IMR-90 (cell line): Measurements from ENCODE around the gene ALS2. TPM values are rescaled to one million over a fixed set of nuclear protein-coding genes. Genes with fewer than 3 reads are reported as not detected.

Source experiments
- ATAC-seq: fragments of 200-7000 bp; cut with Tn5 transposase; 2 replicates; pipeline ENCODE4 v1.9.1; 2020; ENCODE audit warnings: low read depth, mild to moderate bottlenecking, moderate library complexity
- BruUV-seq: library from RNA; stranded (reverse); fragments of 400-500 nt; replicated peaks from 2 replicates; lab custom pipeline; 2021; lab: Mats Ljungman, UMichigan
- CTCF ChIA-PET: fragments of 300-600 bp; formaldehyde crosslinking; extraction: SDS; loops from one replicate; lab custom pipeline; 2021; ENCODE audit warnings: antibody characterized with exemption; lab: Yijun Ruan, JAX
- POLR2A ChIA-PET: fragments of 300-600 bp; sonication (Branson Sonifier 250); formaldehyde crosslinking; loops from one replicate; lab custom pipeline; 2022; ENCODE audit warnings: antibody characterized with exemption; ENCODE audit not compliant: unreplicated experiment; lab: Charles Lee
- DNase-seq: peaks from one replicate; pipeline ENCODE4 v3.0.0; 2013
- H2AFZ ChIP-seq: replicated peaks from 2 replicates; pipeline ENCODE3; 2013; ENCODE audit warnings: low read length, mild to moderate bottlenecking; ENCODE audit not compliant: poor library complexity
- H2AK5ac ChIP-seq: 2 replicates; pipeline ENCODE4 v1.6.1; 2013; ENCODE audit warnings: low read depth, low read length, inconsistent platforms
- H2AK9ac ChIP-seq: replicated peaks from 2 replicates; pipeline ENCODE3; 2013; ENCODE audit warnings: mild to moderate bottlenecking, low read depth, low read length, moderate library complexity; ENCODE audit not compliant: poor library complexity
- H2BK120ac ChIP-seq: 2 replicates; pipeline ENCODE4 v1.6.1; 2013; ENCODE audit warnings: low read depth, low read length, inconsistent platforms
- H2BK15ac ChIP-seq: 3 replicates; pipeline ENCODE4 v1.6.1; 2013; ENCODE audit warnings: low read depth, low read length, inconsistent platforms
- H2BK20ac ChIP-seq: 2 replicates; pipeline ENCODE4 v1.6.1; 2013; ENCODE audit warnings: low read depth, mild to moderate bottlenecking, inconsistent platforms, low read length, moderate library complexity
- H2BK5ac ChIP-seq: 2 replicates; pipeline ENCODE4 v1.6.1; 2013; ENCODE audit warnings: mild to moderate bottlenecking, low read depth, low read length, inconsistent platforms; ENCODE audit not compliant: poor library complexity, severe bottlenecking
- H3K14ac ChIP-seq: replicated peaks from 2 replicates; pipeline ENCODE4 v1.6.1; 2013; ENCODE audit warnings: low read depth, low read length, inconsistent platforms
- H3K18ac ChIP-seq: 2 replicates; pipeline ENCODE4 v1.6.1; 2013; ENCODE audit warnings: low read depth, low read length, control low read depth
- H3K23ac ChIP-seq: 2 replicates; pipeline ENCODE4 v1.6.1; 2013; ENCODE audit warnings: low read depth, low read length, inconsistent platforms
- H3K27ac ChIP-seq: 2 replicates; pipeline ENCODE4 v1.5.1; 2013; ENCODE audit warnings: mild to moderate bottlenecking, control low read depth, low read length; ENCODE audit not compliant: insufficient read depth
- H3K27me3 ChIP-seq: 2 replicates; pipeline ENCODE4 v1.6.1; 2013; ENCODE audit warnings: low read length; ENCODE audit not compliant: control insufficient read depth, insufficient read depth
- H3K36me3 ChIP-seq: 2 replicates; pipeline ENCODE4 v1.6.1; 2013; ENCODE audit warnings: low read length, mixed read lengths; ENCODE audit not compliant: control insufficient read depth, insufficient read depth
- H3K4ac ChIP-seq: 2 replicates; pipeline ENCODE4 v1.6.1; 2013; ENCODE audit warnings: low read depth, low read length, inconsistent platforms
- H3K4me1 ChIP-seq: 2 replicates; pipeline ENCODE4 v1.6.1; 2013; ENCODE audit warnings: low read length, mixed read lengths; ENCODE audit not compliant: control insufficient read depth, insufficient read depth
- H3K4me2 ChIP-seq: 2 replicates; pipeline ENCODE4 v1.6.1; 2013; ENCODE audit warnings: low read depth, mild to moderate bottlenecking, control low read depth, low read length, moderate library complexity
- H3K4me3 ChIP-seq: 2 replicates; pipeline ENCODE4 v1.5.1; 2013; ENCODE audit warnings: low read depth, mild to moderate bottlenecking, control low read depth, low read length, moderate library complexity; ENCODE audit not compliant: insufficient read depth
- H3K56ac ChIP-seq: 2 replicates; pipeline ENCODE4 v1.6.1; 2013; ENCODE audit warnings: low read length, inconsistent platforms; ENCODE audit not compliant: insufficient read depth; ENCODE audit errors: extremely low read depth
- H3K79me1 ChIP-seq, 2 experiments: 2 replicates each; pipeline ENCODE4 v1.6.1; 2013; ENCODE audit warnings: low read length in 2 of 2, inconsistent platforms in 1 of 2, low read depth in 1 of 2
- H3K9ac ChIP-seq: 2 replicates; pipeline ENCODE4 v1.6.1; 2013; ENCODE audit warnings: low read depth, low read length, control low read depth
- H3K9me1 ChIP-seq: 2 replicates; pipeline ENCODE4 v1.6.1; 2013; ENCODE audit warnings: low read length, inconsistent platforms; ENCODE audit not compliant: insufficient read depth
- H3K9me3 ChIP-seq: 2 replicates; pipeline ENCODE4 v1.6.1; 2013; ENCODE audit warnings: low read length; ENCODE audit not compliant: control insufficient read depth, insufficient read depth
- H4K20me1 ChIP-seq: 2 replicates; pipeline ENCODE4 v1.6.1; 2013; ENCODE audit warnings: low read length, inconsistent platforms; ENCODE audit not compliant: insufficient read depth
- H4K5ac ChIP-seq: 2 replicates; pipeline ENCODE4 v1.6.1; 2013; ENCODE audit warnings: mild to moderate bottlenecking, low read depth, low read length, control low read depth
- H4K8ac ChIP-seq, 2 experiments: 2 replicates each; pipeline ENCODE4 v1.6.1; 2013; ENCODE audit warnings: low read depth in 2 of 2, low read length in 2 of 2, control low read depth in 1 of 2, inconsistent platforms in 1 of 2
- H4K91ac ChIP-seq: 2 replicates; pipeline ENCODE4 v1.6.1; 2013; ENCODE audit warnings: low read depth, low read length, inconsistent platforms; ENCODE audit not compliant: insufficient read depth
- CTCF ChIP-seq: conservative IDR thresholded peaks from 2 replicates; pipeline ENCODE4 v1.5.1; 2012; ENCODE audit warnings: mild to moderate bottlenecking, low read depth, low read length, improper control_type of control experiment
- FOS ChIP-seq: fragments of 150-350 bp; IDR thresholded peaks from 2 replicates; pipeline ENCODE4 v1.6.1; 2016; ENCODE audit warnings: low read depth, low read length
- MAFK ChIP-seq: IDR thresholded peaks from 2 replicates; pipeline ENCODE4 v1.6.1; 2012; ENCODE audit warnings: low read depth, low read length, improper control_type of control experiment
- MAZ ChIP-seq: IDR thresholded peaks from 2 replicates; pipeline ENCODE4 v1.6.1; 2012; ENCODE audit warnings: low read depth, mild to moderate bottlenecking, low read length, improper control_type of control experiment, moderate library complexity, borderline replicate concordance
- NFE2L2 ChIP-seq: fragments of 150-350 bp; IDR thresholded peaks from 2 replicates; pipeline ENCODE4 v1.6.1; 2016; ENCODE audit warnings: low read depth, mild to moderate bottlenecking, low read length
- WGBS, 2 experiments: methylation state at CpG; one replicate each; pipeline versions ENCODE4 v1.1.5 to v1.1.7; 2013; ENCODE audit warnings: missing lambda C conversion rate in 2 of 2; ENCODE audit not compliant: insufficient read length in 1 of 2; ENCODE audit errors: extremely low coverage in 2 of 2; 5-methylcytosine and 5-hydroxymethylcytosine counted together
- dilution Hi-C: fragments of 300-500 bp; cut with HindIII; formaldehyde crosslinking; loops from one replicate; pipeline ENCODE4 v1.14.3; 2018; ENCODE audit warnings: low sequenced_read_pairs; ENCODE audit not compliant: unreplicated experiment
- in situ Hi-C: fragments of 300-500 bp; cut with MboI; formaldehyde crosslinking; loops from 3 replicates; pipeline ENCODE4 v1.14.3; 2019; ENCODE audit warnings: low sequenced_read_pairs, inconsistent platforms, mixed read lengths
- intact Hi-C: fragments of 100-400 bp; cut with micrococcal nuclease; formaldehyde crosslinking; loops from 2 replicates; pipeline ENCODE4 v1.10.0; 2022
- polyA plus RNA-seq, 3 experiments: library from polyadenylated mRNA; depleted of rRNA; stranded (reverse); fragments of >200 nt; gene quantifications; 2 replicates each; pipeline ENCODE4 v1.2.3, GENCODE V29; 2012; ENCODE audit warnings: low replicate concordance in 1 of 3
- total RNA-seq: library from RNA; depleted of rRNA; stranded (reverse); fragments of >200 nt; gene quantifications from 2 replicates; pipeline ENCODE4 v1.2.3, GENCODE V29; 2012

Gene ALS2
- total and polyA plus RNA-seq, 2 of the 4 experiments (the other 2 are of a cell fraction) = 14.4 to 42.3 TPM

- Histone ChIP-seq H3K27ac (peak overlapping the region; percentile 65; the same call in 1 of the 2 replicates), H2BK15ac (peak overlapping the region; percentile 8; the same call in 1 of the 3 replicates), H2AFZ (peak overlapping the region; percentile 38), H3K27me3 (no peaks in the 10 kb centered on the region), H2BK120ac (peak overlapping the region; percentile 81), H3K4me2 (peak overlapping the region; percentile 66), H3K9me1 (peaks cover 7% of the 10 kb centered on the region), H4K91ac (peak overlapping the region; percentile 72; the same call in 1 of the 2 replicates), H3K4me3 (no peak overlapping the region), H4K5ac (peak overlapping the region; percentile 47; the same call in 1 of the 2 replicates), H3K4me1 (peaks cover 12% of the 10 kb centered on the region), H3K23ac (peak overlapping the region; percentile 3; the same call in 1 of the 2 replicates), H2BK5ac (peak overlapping the region; percentile 68), H3K79me1 (peaks cover 0 to 23% of the 10 kb centered on the region in 2 experiments; a peak in 1 of 4 replicates), H2AK5ac (0 out of 2 replicates have a peak overlapping the region, but pooled peaks have one; percentile 6), H3K18ac (no peak overlapping the region), H2AK9ac (peak overlapping the region; percentile 71), H3K9me3 (no peaks in the 10 kb centered on the region), H3K4ac (peak overlapping the region; percentile 59), H2BK20ac (peak overlapping the region; percentile 58), H3K56ac (no peak overlapping the region), H3K9ac (no peak overlapping the region), H4K20me1 (no peaks in the 10 kb centered on the region), H3K14ac (peak overlapping the region; percentile 59), H4K8ac (peak overlapping the region; percentile 51 to 75; a peak in 3 of 4 replicates), H3K36me3 (no peaks in the 10 kb centered on the region)
- dilution Hi-C loops = no loop called here
- no TSS peak for BruUV-seq
- CTCF ChIA-PET = interaction anchor here (0.6 to 0.7 kb wide), 2 partner anchors 10 to 27 kb away, joined by 3 read pairs; partner anchors contain the start of gene ALS2
- TF ChIP-seq CTCF = no peak
- TF ChIP-seq NFE2L2 = no peak
- no peak for TF ChIP-seq MAFK
- TF ChIP-seq MAZ = no peak
- no peak for TF ChIP-seq FOS
- intact Hi-C loops = no loop called here
- 71% methylated on average over 1 of the region's 2 CpGs; no CpG with 5 or more reads in 1 of the 2 experiments for WGBS, 2 experiments
- DNase-seq (no peak), ATAC-seq (no peak)
- in situ Hi-C loops = no loop called here
- POLR2A ChIA-PET = no interaction called here
Observed at GRCh38 chr2:201808027-201808426, 27.3 kb upstream of the ALS2 start.
